Ovary (tissue), 9 donors: ENCODE measurements around the gene GALK2. TPM values are rescaled to one million over a fixed set of nuclear protein-coding genes. Genes with fewer than 3 reads are reported as not detected.

ENCODE experiments used
- DNase-seq, 5 donors: peaks; one replicate each; pipeline ENCODE4 v3.0.0-alpha.2; 2019 to 2020
- H3K27ac ChIP-seq, 2 donors: fragments of 200-600 bp; one replicate each; pipeline versions ENCODE4 v1.5.1 to v1.8.0; 2019 to 2022
- H3K27me3 ChIP-seq: fragments of 200-600 bp; one replicate; pipeline ENCODE4 v1.8.0; 2022
- H3K36me3 ChIP-seq: fragments of 200-600 bp; sonication (generic); one replicate; pipeline ENCODE4 v1.5.1; 2019
- H3K4me1 ChIP-seq: one replicate; pipeline ENCODE4 v1.8.1; 2013; ENCODE audit warnings: mild to moderate bottlenecking, moderate library complexity; ENCODE audit not compliant: insufficient read depth
- H3K4me3 ChIP-seq: fragments of 200-600 bp; sonication (generic); one replicate; pipeline ENCODE4 v1.5.1; 2017
- H3K9me3 ChIP-seq, 2 donors: fragments of 200-600 bp in 1 of 2; sonication (generic) in 1 of 2; one replicate each; pipeline versions ENCODE4 v1.5.1 to v1.8.1; 2013 to 2019; ENCODE audit warnings: mild to moderate bottlenecking in 1 of 2, moderate library complexity in 1 of 2
- CTCF ChIP-seq, 3 donors: fragments of 450-650 bp in 2 of 3; fragments of 200-600 bp in 1 of 3; IDR thresholded peaks; one replicate each; pipeline versions ENCODE4 v1.5.1 to v1.8.0; 2016 to 2022; ENCODE audit warnings: antibody characterized with exemption in 3 of 3, mild to moderate bottlenecking in 1 of 3
- EP300 ChIP-seq: sonication (generic); formaldehyde crosslinking; IDR thresholded peaks from one replicate; pipeline ENCODE4 v1.6.1; 2017; ENCODE audit warnings: antibody characterized with exemption
- POLR2A ChIP-seq: fragments of 450-650 bp; IDR thresholded peaks from one replicate; pipeline ENCODE4 v1.6.1; 2017; ENCODE audit warnings: antibody characterized with exemption, mild to moderate bottlenecking, moderate library complexity
- WGBS, 3 donors: extraction: QIAGEN DNeasy Blood & Tissue Kit in 1 of 3; methylation state at CpG; one replicate each; pipeline versions ENCODE4 v1.1.5 to v1.1.7; 2013 to 2017; 5-methylcytosine and 5-hydroxymethylcytosine counted together
- intact Hi-C, 4 donors: fragments of 100-400 bp; cut with DNase I; formaldehyde crosslinking; loops; one replicate each; pipeline versions ENCODE4 v1.11.0 to v1.15.1; 2022 to 2023
- polyA plus RNA-seq, 2 donors: library from polyadenylated mRNA; stranded (reverse); fragments of 200-250 nt in 1 of 2; fragments of 350-450 nt in 1 of 2; fragmentation: Illumina TruSeq in 1 of 2; extraction: RNeasy Lipid Tissue Mini Kit (QIAGEN cat#74804) in 1 of 2; gene quantifications; one replicate each; pipeline ENCODE4 v1.2.3, GENCODE V29; 2013 to 2014
- total RNA-seq, 7 donors: library from RNA; depleted of rRNA in 2 of 7; stranded (reverse); fragments of >200 nt in 2 of 7; fragmentation: NEBNext Ultra II Directional in 3 of 7; extraction: Animal tissue kit (Norgen Biotek cat#: 25700) in 3 of 7; gene quantifications; one replicate each; pipeline versions ENCODE4 v1.1.0 to v1.2.4, GENCODE V29; 2016 to 2023
- donor health status: DM: no; HTN: no; CAD: no; lungs with moderate emphysema.
- donor health status: DM: no; HTN: no; CAD: no.
- donor health status: Bipolar disorder and iron deficiency.
- donor health status: DM: yes; HTN: yes; CAD: no.
- donor health status: DM: no; HTN: no; CAD: no.
- donor health status: DM: yes; HTN: yes; CAD: no.

The GALK2 gene
- total and polyA plus RNA-seq, 9 donors, result 14.4 to 49.2 (median 37.9) TPM

- Histone ChIP-seq H3K4me1 (peaks cover 5% of the 10 kb centered on the region), H3K36me3 (no peaks in the 10 kb centered on the region), H3K27me3 (no peaks in the 10 kb centered on the region), H3K27ac (no peak overlapping the region), H3K9me3 (no peaks in the 10 kb centered on the region), H3K4me3 (no peak overlapping the region)
- intact Hi-C loops, result no loop called here
- TF ChIP-seq EP300, result no peak
- TF ChIP-seq CTCF (IDR thresholded peaks at IDR 0.05), result no peak
- TF ChIP-seq POLR2A, result no peak
- no peak for DNase-seq
- 21 to 34% (median 30%) methylated on average over 4 of the region's 4 CpGs for WGBS, 3 donors
These were observed 116.8 kb downstream of the GALK2 start for GRCh38 chr15:49286649-49287404.

GRCh38 chr15:49287481-49287880, 117.4 kb downstream of the GALK2 start:
- Histone ChIP-seq H3K27me3 (no peaks in the 10 kb centered on the region), H3K4me3 (no peak overlapping the region), H3K4me1 (peaks cover 5% of the 10 kb centered on the region), H3K27ac (no peak overlapping the region), H3K9me3 (no peaks in the 10 kb centered on the region), H3K36me3 (no peaks in the 10 kb centered on the region)
- no peak for DNase-seq
- intact Hi-C loops, result no loop called here
- TF ChIP-seq CTCF (IDR thresholded peaks at IDR 0.05) (no peak), POLR2A (no peak)

- intact Hi-C loops, result no loop called here
- Histone ChIP-seq H3K9me3 (no peaks in the 10 kb centered on the region), H3K36me3 (no peaks in the 10 kb centered on the region), H3K4me3 (no peak overlapping the region), H3K27ac (no peak overlapping the region), H3K27me3 (no peaks in the 10 kb centered on the region), H3K4me1 (peaks cover 5% of the 10 kb centered on the region)
- TF ChIP-seq EP300 (no peak), POLR2A (no peak), CTCF (IDR thresholded peaks at IDR 0.05) (no peak)
- no peak for DNase-seq
- 46 to 65% (median 52%) methylated on average over 2 of the region's 2 CpGs for WGBS, 3 donors
These were observed 118.3 kb downstream of the GALK2 start for GRCh38 chr15:49288391-49288790.

GRCh38 chr15:49290191-49290590, 120.1 kb downstream of the GALK2 start:
- H3K27me3 ChIP-seq, result no peaks in the 10 kb centered on the region
- peaks cover 5% of the 10 kb centered on the region for H3K4me1 ChIP-seq
- H3K27ac ChIP-seq, result no peak overlapping the region
- no peaks in the 10 kb centered on the region for H3K36me3 ChIP-seq
- no peak overlapping the region for H3K4me3 ChIP-seq
- intact Hi-C loops, result no loop called here
- DNase-seq, result no peak
- no peak for TF ChIP-seq POLR2A
- TF ChIP-seq EP300, result no peak
- TF ChIP-seq CTCF (IDR thresholded peaks at IDR 0.05), result no peak
- no peaks in the 10 kb centered on the region for H3K9me3 ChIP-seq
- WGBS, 3 donors, result 43 to 92% (median 86%) methylated on average over 1 of the region's 1 CpG
